Stimulated activated CD8-positive, alpha-beta memory T cell treated with anti-CD3 and anti-CD28 coated beads, Interleukin-7, amount 100 ng/mL, for 1 hour (primary cell): Measurements from ENCODE around the gene CCNL1.
A peak's percentile ranks its signal among the peaks of the same experiment; 100 is the strongest.
"Not testable (repeated sequence)": the region's sequence is repeated elsewhere in the genome, so short reads cannot be mapped to it uniquely, and the experiment has no call there.

ENCODE experiments used
- DNase-seq, 2 donors: peaks; one replicate each; pipeline ENCODE4 v3.0.0-alpha.2; 2020; ENCODE audit warnings: low read depth in 2 of 2

The CCNL1 gene

GRCh38 chr3:157170861-157171260 is 10.9 kb upstream of the CCNL1 start:
- no peak for DNase-seq

GRCh38 chr3:157167371-157168042 is 7.6 kb upstream of the CCNL1 start:
- DNase-seq, result no peak

GRCh38 chr3:157166561-157166960 is 6.6 kb upstream of the CCNL1 start:
- no peak for DNase-seq

- no peak for DNase-seq
These were observed 6.2 kb upstream of the CCNL1 start for GRCh38 chr3:157166115-157166514.

- DNase-seq, result no peak
These were observed 3.4 kb upstream of the CCNL1 start for GRCh38 chr3:157163217-157163953.

GRCh38 chr3:157162620-157163019 is 2.7 kb upstream of the CCNL1 start:
- not testable (repeated sequence) for DNase-seq

- peak; percentile 31 to 36 for DNase-seq
These were observed 894 bp upstream of the CCNL1 start for GRCh38 chr3:157160658-157161424.

GRCh38 chr3:157159037-157159761 is 748 bp downstream of the CCNL1 start:
- peak; percentile 54 to 55 for DNase-seq

GRCh38 chr3:157157836-157158235 is 2.1 kb downstream of the CCNL1 start:
- no peak for DNase-seq

GRCh38 chr3:157156837-157157635 is 2.9 kb downstream of the CCNL1 start:
- DNase-seq, result no peak

GRCh38 chr3:157155591-157155990 is 4.4 kb downstream of the CCNL1 start:
- no peak for DNase-seq

GRCh38 chr3:157154563-157155330 is 5.2 kb downstream of the CCNL1 start:
- no peak for DNase-seq

GRCh38 chr3:157152930-157153329 is 7.0 kb downstream of the CCNL1 start:
- DNase-seq, result no peak

GRCh38 chr3:157152438-157152837 is 7.5 kb downstream of the CCNL1 start:
- DNase-seq, result no peak

GRCh38 chr3:157151627-157152026 is 8.3 kb downstream of the CCNL1 start:
- DNase-seq, result no peak

GRCh38 chr3:157151151-157151550 is 8.8 kb downstream of the CCNL1 start:
- no peak for DNase-seq

GRCh38 chr3:157149136-157149696 is 10.7 kb downstream of the CCNL1 start:
- no peak for DNase-seq

GRCh38 chr3:157148196-157148889 is 11.6 kb downstream of the CCNL1 start:
- DNase-seq, result no peak

GRCh38 chr3:157147099-157147803 is 12.7 kb downstream of the CCNL1 start:
- no peak for DNase-seq
